G401.6 (cell line): Measurements from ENCODE around the gene RAX2.
"Not testable (repeated sequence)": the region's sequence is repeated elsewhere in the genome, so short reads cannot be mapped to it uniquely, and the experiment has no call there.

Experiments
- FAIRE-seq: peaks from 2 replicates; lab custom pipeline; 2012; peaks lifted over from hg19 to GRCh38; lab: Jason Lieb, UNC

Gene RAX2

DNA sequence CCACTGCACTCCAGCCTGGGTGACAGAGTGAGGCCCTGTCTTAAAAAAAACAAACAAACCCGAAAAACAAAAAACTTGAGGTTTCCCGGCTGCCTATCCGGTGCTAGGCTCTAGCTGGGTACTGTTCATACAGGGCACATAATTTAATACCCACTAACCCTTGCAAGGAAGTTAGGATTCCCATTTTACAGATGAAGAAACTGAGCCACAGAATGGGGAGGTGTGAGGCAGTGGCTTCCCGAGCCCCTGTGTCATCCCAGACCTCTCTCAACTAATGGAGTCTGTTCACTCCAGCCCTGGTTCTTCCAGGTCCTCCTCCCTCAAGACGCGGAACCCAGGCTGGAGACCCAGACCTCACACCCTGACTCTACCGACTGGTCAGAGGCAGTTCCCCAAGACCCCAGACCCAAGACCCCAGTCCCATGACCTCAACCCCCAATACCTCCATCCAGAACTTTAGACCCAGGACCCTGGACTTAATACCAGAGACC is 11.1 kb downstream of the RAX2 start:
- FAIRE-seq = no peak

DNA sequence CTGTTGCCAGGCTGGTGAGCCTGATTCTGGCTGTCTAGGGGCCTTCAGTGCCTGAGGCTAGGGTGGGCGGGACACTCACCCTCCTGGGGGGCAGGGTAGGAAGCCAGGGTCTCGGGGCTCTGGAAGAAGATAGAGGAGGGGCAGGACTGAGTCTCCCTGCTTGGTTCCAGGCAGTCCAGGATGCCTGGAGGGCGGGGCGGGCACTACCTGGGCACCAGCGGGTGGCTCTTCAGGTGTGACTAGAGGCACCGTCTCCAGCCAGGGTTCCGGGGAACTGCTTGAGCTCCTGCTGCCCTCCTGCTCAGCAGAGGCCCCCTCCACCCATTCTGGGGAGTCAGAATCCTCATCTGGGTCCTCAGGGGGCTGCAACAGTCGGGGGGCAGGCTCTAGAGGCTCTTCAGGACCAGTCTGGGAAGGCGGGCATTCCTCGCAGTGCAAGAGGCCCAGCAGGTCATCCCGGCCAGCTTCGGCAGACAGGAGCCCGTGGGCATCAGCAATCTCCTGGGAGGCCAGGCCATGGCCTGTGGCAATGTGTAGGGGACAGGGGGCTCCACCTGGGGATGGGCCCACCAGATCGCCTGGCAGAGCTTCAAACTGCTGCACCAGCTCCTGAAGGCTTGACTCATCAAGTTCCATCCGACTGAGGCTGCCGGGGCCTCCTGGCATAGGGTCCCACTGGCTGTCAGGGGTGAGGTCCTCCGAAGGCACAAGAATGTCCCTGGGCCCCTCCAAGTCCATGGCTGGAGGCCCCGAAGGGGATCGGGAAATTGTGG is 12.4 kb downstream of the RAX2 start:
- FAIRE-seq = no peak

DNA sequence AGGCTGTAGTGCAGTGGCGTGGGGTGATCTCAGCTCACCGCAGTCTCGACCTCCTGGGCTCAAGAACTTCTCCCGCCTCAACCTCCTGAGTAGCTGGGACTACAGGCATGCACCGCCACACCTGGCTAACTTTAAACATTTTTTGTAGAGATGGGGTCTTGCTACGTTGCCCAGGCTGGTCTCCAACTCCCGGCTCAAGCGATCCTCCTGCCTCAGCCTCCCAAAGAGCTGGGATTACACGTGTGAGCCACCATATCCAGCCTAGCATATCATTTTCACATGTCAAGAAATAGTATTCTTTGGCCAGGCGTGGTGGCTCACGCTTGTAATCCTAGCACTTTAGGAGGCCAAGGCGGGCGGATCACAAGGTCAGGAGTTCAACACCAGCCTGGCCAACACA is 13.7 kb downstream of the RAX2 start:
- not testable (repeated sequence) for FAIRE-seq

DNA sequence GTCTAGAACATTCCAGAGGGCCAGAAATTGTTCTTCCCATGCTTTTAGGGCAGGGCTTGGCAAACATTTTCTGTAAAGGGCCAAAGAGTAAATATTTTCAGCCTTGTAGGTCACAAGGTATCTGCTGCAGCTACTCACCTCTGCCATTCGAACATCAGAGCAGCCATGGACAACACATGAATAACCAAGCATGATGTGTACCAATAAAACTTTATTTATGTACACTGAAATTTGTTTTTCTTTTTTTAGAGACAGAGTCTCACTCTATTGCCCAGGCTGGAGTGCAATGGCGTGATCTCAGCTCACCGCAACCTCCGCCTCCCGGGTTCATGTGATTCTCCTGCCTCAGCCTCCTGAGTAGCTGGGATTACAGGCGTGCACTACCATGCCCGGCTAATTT is 14.3 kb downstream of the RAX2 start:
- not testable (repeated sequence) for FAIRE-seq

DNA sequence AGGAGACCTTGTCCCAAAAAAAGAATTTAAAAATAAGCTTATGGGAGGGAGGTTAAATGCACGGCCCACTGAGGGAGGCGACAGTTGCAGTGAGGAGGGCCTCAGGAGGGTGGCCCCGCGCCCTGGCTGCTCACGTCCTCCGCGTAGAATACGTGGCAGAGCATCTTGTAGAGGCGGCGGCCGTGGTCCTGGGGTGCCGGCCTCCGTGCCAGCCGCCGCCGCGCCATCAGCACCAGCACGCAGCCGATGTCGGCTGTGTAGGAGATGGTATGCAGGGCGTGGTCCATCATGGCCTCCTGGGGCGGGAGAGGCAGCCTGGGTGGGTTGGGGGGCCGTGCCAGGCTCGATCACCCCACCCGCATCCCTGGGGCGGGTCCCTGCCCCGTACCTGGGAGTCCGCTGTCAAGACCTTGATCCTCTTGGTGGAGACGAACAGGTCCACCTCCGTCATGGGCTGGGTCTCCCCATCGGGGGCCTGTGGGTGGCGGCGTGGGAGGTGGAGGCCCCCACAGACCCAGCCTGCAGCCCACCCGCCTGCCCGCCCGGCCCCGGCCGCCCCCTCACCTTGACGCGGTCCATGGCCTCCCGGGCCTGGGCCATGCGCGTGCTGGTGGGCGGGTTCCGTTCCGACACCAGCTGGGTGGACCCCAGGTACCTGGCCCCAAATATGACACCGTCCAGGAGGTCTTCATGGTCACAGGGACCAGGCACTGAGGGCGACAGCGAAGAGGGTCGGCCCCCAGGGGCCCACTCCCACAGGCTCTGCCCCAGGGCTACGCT is 18.2 kb downstream of the RAX2 start:
- no peak for FAIRE-seq

DNA sequence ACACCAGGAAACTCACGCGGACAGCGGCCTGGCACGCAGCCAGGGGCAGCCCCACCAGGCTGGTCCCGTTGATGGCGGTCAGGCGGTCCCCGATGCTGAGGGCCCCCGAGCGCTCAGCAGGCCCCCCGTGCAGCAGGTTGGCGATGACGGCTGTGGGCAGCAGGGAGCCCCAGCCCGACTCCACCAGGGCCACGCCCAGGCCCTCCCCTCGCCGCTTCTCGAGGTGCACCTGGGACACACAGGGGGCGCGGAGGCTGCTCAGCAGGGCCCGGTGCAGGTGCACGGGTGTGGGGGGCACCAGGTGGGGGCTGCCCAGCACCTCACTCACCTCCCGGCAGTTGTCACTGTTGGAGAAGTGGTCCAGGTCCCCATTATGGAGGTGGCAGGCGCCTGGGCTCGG is 19.5 kb downstream of the RAX2 start:
- no peak for FAIRE-seq

DNA sequence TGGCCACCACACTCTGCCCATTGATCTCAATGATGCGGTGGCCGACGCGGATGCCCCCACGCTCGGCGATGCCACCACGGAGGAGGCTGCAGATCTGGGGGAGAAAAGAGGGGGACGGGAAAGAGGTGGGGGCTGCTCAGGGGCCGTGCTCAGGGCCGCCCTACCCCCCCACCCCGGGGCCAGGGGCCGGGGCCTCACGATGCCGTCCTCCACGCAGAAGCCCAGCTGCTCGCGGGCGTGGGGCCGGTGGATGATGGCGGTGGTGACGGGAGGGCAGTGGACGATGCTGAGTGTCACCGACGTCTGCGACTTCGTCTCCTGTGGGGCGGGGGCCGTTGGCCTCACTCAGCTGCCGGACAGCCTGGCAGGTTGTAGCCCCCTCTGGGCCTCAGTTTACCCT is 20.8 kb downstream of the RAX2 start:
- no peak for FAIRE-seq

DNA sequence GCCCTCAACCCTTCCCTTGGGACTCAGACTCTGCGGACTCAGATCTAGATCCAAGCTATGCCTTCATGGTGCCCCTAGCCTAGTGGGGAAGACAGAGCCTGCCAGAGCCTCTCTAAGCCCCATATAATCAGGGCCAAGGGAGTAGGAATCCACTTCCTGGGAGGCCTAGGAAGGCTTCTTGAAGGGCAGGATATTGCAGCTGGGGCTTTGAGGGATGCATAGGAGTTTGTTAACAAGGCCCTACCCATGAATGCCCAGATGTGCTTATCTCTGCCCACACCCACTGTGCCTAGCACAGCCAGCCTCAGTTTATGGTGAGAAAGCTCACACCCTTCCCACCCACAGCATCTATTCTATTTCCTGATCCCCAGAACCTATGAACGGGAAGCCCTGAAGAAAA is 21.8 kb downstream of the RAX2 start:
- no peak for FAIRE-seq

DNA sequence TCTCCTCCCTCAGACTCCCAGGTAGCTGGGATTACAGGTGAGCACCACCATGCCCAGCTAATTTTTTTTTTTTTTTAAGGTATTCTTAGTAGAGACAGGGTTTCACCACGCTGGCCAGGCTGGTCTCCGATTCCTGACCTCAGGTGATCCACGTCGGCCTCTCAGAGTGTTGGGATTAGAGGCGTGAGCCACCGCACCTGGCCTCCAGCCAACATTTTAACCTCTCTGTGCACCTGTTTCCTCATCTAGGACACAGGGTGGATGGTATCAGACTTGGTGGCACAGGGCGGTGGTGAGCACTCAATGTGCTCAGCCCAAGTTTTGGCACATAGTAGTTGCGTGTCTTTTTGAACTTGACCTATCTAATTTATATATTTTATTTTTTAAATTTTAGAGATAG is 23.1 kb downstream of the RAX2 start:
- no peak for FAIRE-seq

DNA sequence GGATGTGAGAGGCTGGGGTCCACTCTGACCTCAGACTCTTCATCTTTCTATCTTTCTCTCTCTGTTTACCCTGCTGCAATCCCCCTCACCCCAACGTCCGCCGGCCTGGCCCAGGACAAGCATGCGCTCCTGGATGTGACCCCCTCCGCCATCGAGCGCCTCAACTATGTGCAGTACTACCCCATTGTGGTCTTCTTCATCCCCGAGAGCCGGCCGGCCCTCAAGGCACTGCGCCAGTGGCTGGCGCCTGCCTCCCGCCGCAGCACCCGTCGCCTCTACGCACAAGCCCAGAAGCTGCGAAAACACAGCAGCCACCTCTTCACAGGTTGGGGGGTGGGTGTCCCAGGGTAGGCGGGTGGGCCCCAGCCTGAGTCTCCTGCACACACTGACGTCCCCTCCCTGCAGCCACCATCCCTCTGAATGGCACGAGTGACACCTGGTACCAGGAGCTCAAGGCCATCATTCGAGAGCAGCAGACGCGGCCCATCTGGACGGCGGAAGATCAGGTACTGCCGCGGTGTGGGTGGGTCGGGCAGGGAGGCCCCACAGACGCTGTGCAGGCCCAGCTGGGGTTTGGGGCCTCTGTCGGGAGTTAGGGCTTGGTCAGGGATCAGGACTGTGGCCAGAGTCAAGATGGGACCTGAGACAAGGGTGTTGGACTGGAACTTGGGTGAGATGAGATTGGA is 25.5 kb downstream of the RAX2 start:
- FAIRE-seq = no peak

DNA sequence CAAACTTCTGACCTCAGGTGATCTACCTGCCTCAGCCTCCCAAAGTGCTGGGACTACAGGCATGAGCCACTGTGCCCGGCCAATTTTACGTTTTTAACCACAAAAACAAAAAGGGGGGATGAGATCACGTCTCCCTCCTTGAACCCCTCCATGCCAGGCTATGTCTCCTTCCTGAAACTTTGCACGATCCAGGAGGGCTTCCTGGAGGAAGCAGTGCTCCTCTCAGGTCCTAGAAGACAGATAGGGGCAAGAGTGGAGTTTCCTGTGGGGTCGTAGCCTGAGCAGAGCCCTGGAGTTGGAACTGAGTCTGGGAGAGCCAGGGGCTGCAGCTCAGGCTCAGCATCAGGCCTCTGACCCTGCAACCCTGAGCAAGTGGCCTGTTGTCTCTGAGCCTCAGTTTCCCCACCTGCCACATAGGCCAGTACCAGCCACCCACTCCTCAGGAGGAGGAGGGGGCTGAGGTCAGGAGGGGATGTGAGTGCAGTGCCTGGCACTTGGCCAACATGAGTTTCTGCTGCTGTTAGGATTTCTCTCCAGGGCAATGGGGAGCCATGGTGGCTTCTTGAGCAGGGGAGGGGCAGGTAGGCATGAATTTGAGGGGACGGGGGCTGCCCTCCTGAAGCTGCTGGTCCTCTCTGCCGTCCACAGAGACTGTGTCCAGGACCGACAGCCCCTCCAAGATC is 26.5 kb downstream of the RAX2 start:
- no peak for FAIRE-seq

DNA sequence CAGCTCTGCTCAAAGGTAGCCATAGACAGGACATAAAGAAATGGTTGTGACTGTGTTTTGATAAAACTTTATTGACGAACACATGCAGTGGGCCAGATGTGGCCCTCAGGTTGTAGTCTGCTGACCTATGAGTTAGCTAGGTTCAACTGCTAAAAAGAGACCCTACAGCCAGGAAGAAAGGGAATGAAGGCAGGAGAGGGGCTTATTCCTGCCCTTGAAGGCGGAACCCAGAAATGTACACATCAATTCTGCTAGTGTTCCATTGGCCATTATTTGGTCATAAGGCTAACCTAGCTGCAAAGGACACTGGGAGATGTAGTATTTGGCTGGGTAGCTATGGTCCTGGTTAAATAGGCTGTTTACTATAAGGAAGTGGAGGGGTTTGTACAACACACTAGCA is 28.5 kb downstream of the RAX2 start:
- FAIRE-seq = peak; percentile 90

DNA sequence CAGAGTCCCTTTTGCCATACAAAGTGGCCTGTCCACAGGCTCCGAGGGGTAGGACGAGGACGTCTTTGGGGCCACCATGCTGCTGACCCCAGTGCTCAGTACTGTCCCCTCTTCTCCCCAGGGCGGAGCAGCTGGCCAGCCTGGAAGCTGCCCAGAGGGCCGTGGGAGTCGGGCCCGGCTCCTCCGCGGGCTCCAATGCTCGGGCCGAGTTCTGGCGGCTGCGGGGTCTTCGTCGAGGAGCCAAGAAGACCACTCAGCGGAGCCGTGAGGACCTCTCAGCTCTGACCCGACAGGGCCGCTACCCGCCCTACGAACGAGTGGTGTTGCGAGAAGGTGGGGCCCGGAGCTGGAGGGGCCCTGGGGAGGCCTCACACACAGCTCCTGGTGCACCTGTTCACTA is 31.6 kb downstream of the RAX2 start:
- no peak for FAIRE-seq

DNA sequence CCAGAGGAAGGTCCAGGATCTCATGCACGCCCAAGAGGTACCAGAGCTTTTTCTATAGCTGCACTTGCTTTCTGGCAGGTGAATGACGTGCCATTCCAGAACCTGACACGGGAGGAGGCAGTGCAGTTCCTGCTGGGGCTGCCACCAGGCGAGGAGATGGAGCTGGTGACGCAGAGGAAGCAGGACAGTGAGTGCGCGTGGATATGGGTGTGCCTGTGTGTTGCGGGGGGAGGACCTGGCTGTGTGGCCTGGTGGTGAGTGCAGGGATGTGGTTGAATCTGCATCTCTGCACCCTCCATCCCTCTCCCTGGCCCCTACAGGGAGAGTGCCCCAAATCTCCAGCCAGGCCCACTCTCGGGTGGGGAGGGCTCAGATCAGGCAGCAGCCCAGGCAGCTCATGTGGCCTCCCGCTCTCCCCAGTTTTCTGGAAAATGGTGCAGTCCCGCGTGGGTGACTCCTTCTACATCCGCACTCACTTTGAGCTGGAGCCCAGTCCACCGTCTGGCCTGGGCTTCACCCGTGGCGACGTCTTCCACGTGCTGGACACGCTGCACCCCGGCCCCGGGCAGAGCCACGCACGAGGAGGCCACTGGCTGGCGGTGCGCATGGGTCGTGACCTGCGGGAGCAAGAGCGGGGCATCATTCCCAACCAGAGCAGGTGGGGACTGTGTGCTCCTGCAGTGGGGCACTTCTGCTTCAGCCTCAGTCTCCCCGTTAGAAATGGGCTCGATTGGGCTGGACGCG is 33.4 kb downstream of the RAX2 start:
- no peak for FAIRE-seq

DNA sequence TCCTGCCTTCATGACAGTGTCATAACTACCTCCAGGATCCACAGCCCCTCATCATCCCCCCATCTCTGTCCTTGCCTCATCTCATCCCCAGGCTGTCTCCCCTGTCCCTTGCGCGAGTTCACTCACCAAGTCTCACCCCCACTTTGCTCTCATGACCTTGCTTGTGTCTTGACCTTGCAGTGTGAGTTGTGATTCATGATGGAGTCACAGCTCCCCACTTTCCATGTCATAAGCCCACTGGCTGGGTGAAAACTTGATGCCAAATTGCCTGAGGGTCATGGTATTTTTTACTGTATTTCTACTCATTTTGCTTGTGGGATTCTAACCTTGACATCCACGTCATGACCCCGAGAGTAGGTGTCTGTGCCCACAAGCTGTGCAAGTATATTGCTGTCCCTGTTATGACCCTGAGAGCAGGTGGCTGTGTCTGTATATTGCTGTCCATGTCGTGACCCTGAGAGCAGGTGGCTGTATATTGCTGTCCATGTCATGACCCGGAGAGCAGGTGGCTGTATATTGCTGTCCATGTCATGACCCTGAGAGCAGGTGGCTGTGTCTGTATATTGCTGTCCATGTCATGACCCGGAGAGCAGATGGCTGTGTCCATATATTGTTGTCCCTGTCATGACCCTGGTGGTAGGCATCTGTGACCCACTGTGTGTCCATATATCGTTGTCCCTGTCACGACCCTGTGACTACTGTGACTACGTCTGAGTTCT is 34.4 kb downstream of the RAX2 start:
- no peak for FAIRE-seq

DNA sequence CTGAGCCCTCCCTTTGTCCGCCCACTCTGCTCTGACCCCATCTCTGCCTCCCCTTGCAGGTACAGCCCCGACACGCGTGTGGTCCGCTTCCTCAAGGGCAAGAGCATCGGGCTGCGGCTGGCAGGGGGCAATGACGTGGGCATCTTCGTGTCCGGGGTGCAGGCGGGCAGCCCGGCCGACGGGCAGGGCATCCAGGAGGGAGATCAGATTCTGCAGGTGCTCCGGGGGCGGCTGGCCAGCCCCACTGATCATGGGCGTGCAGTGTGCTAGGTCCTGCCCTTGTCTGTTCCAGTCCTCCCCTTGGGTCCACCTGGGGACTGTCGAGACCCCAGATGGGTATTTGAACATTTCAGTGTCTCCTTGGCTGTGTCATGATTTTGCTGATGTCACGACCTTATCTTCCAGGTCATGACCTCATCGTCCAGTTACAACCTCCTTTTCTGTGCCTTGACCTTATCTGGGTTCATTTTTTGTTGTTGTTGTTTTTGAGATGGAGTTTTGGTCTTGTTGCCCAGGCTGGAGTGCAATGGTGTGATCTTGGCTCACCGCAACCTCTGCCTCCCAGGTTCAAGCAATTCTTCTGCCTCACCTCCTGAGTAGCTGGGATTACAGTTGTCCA is 35.8 kb downstream of the RAX2 start:
- no peak for FAIRE-seq

DNA sequence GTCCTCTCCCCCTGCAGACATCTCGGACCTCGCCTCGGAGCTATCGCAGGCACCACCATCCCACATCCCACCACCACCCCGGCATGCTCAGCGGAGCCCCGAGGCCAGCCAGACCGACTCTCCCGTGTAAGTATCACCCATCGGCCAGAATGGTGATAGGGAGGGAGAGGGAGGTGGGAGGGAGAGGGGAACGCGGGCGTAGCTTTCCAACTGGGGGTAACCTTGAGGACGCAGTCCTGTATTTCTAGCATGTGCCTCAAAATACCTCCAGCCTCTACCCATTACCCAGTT is 37.8 kb downstream of the RAX2 start:
- no peak for FAIRE-seq

DNA sequence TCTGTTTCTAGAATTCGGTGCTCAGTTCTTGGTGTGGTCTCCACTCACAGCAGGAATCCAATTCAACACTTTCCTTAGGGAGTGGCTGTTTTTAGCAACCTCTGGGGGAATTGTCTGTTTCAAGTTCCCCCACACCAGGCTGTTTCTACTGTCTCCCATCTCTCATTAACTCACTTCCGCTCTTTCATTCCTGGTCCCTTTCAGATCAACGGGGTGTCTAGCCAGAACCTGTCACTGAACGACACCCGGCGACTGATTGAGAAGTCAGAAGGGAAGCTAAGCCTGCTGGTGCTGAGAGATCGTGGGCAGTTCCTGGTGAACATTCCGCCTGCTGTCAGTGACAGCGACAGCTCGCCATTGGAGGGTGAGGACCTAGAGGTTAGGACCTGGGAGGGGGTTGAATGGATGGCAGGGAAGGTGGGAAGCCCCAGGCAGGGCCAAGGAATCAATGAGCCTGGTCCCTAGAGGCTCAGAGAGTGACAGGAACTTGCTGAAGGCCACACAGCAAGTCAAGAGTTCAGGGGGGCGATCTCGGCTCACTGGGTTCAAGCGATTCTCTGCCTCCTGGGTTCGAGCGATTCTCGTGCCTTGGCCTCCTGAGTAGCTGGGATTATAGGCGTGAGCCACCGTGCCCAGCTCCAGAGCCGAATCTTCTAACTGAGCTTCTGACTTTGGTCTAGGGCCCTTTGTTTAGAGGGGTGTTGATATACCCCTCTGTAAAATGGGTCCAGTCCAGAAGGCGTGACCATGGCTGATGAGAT is 38.3 kb downstream of the RAX2 start:
- no peak for FAIRE-seq

DNA sequence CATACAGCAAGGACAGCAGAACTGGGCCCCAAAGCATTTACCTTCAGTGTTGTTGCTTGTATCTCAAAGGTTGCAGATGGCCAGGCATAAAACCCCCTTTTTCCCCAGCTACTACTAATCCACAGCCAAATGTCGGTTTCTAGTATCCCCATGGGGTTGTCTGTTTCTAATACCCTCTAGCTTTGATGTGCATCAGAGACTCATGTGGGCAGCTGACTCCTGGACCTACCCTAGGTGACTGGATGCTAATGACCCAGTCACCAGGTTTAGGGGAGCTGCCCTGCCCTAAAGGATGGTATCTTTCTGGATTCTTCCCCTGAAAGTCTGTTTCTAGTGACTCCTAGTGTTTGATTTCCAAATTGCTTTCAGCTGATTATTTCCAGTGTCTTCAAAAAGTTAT is 39.9 kb downstream of the RAX2 start:
- FAIRE-seq = no peak

DNA sequence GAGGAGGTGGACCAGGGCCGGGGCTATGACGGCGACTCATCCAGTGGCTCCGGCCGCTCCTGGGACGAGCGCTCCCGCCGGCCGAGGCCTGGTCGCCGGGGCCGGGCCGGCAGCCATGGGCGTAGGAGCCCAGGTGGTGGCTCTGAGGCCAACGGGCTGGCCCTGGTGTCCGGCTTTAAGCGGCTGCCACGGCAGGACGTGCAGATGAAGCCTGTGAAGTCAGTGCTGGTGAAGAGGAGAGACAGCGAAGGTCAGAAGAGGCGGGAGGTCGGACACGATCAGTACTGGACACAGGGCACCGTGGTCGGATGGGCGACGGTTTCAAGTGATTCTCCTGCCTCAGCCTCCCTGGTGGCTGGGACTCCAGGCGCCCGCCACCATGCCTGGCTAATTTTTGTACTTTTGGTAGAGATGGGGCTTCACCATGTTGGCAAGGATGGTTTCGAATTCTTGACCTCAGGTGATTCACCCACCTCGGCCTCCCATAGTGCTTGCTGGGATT is 41.5 kb downstream of the RAX2 start:
- no peak for FAIRE-seq
